ENCODE data around the gene MPST. TPM values are rescaled to one million over a fixed set of nuclear protein-coding genes. Genes with fewer than 3 reads are reported as not detected.
A peak's percentile ranks its signal among the peaks of the same experiment; 100 is the strongest.

MPST gene
- total RNA-seq, result 186 and 219 TPM in 2 replicates

DNA sequence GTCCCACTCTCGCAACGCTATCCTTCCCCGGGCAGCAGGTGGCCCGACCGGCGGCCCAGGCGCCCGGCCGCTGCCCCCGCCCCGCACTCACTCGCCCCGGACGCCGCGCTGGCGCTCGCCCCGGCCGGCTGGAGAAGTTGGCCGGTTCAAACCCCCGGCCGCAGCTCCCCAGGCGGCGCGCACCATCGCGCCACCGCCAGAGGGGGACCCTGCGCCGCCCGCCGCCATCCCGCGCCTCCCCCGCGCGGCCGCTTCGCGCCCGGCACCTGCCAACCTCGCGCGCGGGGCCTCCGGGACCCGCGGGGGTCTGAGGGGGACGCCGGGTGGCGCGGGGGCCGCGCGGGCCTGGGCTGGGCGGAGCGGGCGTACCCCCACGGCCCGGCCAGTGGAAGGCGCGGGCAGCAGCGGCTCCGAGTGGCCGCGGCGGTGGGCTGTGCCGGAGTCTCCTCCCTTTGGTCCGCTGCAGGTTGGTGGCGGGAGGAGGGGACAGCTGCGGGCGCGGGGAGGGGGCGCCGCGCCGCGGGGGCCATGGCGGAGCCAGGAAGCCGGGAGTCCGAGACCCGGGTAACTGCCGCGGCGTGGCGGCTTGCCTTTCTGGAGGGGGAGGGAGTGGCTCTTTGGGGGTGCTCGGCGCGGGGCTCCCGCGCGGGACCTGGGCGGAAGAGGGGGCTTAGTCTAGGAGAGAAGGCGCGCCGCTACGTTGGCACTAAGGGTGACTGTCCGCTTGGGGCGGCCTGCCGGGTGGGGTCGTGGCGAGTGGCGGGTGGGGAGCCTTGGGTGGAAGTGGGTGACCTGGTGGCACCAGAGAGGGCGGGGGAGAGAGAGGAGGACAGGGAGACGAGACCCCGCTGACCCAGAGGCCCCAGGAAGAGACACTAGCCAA, at the start of gene MPST, which contains the start of gene TST:
Gene MPST (plus strand): TSS at position 434 of the 883 bp plus-strand sequence. CDS start 95 bp downstream, at position 529.
Gene TST (minus strand): TSS at position 139 of the 883 bp plus-strand sequence. CDS start 715 bp downstream, outside the sequence.
- DNase-seq (ENCODE audit: low read depth), result no peak
- Histone ChIP-seq H3K27me3 (ENCODE audit: control insufficient read depth, insufficient read depth, low read length) (no peaks in the 10 kb centered on the region), H3K36me3 (ENCODE audit: control insufficient read depth, insufficient read depth, low read length) (peaks cover 3% of the 10 kb centered on the region), H3K4me3 (ENCODE audit: low read depth, low read length) (peak within 1 kb of the TSS; percentile 88)
- TF ChIP-seq, protein P1, sequence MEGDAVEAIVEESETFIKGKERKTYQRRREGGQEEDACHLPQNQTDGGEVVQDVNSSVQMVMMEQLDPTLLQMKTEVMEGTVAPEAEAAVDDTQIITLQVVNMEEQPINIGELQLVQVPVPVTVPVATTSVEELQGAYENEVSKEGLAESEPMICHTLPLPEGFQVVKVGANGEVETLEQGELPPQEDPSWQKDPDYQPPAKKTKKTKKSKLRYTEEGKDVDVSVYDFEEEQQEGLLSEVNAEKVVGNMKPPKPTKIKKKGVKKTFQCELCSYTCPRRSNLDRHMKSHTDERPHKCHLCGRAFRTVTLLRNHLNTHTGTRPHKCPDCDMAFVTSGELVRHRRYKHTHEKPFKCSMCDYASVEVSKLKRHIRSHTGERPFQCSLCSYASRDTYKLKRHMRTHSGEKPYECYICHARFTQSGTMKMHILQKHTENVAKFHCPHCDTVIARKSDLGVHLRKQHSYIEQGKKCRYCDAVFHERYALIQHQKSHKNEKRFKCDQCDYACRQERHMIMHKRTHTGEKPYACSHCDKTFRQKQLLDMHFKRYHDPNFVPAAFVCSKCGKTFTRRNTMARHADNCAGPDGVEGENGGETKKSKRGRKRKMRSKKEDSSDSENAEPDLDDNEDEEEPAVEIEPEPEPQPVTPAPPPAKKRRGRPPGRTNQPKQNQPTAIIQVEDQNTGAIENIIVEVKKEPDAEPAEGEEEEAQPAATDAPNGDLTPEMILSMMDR (IDR thresholded peaks at IDR 0.05; ENCODE audit: insufficient read depth, low read length, poor library complexity, severe bottlenecking), result peak; percentile 3

DNA sequence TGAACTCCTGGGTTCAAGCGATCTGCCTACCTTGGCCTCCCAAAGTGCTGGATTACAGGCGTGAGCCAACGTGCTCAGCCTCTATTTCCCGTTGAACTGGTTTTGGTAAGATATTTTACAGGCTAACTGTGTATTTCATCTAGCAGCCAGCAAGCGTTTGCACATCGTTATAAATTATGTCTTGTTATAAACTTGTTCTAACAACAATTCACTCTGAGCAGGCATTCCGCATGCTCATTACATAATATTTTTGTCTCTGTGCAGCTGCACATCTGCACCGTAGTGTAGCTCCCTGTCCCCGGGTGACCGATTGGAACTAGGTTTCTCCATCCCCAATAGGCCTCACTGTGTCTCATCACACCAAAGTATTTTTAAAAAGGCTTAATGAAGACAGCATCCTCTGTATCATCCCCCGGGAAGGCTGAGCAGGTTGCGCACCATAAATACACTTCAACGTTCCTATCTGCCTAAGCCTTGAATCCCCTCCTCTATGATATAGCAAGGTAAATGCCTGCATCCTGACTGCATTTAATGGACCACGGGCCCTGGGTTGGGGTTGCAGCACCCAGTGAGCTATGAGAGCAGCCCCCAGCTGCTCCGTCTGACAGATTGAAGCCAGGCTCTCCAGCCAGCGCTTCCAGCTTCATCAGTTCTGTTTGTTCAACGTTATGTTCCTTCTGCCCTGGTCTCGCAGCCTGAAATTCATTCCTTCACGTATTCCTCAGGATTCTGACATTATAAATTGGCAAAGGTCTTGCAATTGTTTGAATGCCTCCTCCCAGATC, 48.0 kb upstream of the MPST start:
- TF ChIP-seq, protein P1 (IDR thresholded peaks at IDR 0.05; ENCODE audit: insufficient read depth, low read length, poor library complexity, severe bottlenecking), result no peak
- Histone ChIP-seq H3K27me3 (ENCODE audit: control insufficient read depth, insufficient read depth, low read length) (peaks cover 2% of the 10 kb centered on the region), H3K4me3 (ENCODE audit: low read depth, low read length) (no peak overlapping the region), H3K36me3 (ENCODE audit: control insufficient read depth, insufficient read depth, low read length) (no peaks in the 10 kb centered on the region)
- no peak for DNase-seq (ENCODE audit: low read depth)

DNA sequence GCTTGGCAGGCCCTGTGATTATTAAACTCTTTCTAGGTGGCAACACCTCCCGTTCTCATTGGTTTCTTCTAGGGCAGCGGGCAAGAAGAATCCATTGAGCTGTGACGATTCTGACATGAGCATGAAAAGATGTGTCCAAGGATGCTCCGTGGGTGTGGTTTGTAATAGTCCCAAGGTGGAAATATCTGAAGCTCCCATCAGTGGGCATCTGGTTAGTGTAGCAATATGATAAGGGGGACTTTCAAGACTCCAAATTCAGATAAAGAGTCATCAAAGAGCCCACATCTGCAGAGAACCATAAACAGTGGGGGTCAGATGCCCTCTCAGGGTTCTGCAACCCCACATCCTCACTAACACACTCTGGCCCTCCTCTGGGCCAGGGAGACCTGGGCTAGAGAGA, 42.9 kb upstream of the MPST start:
- DNase-seq (ENCODE audit: low read depth), result no peak
- Histone ChIP-seq H3K4me3 (ENCODE audit: low read depth, low read length) (no peak overlapping the region), H3K27me3 (ENCODE audit: control insufficient read depth, insufficient read depth, low read length) (peaks cover 11% of the 10 kb centered on the region), H3K36me3 (ENCODE audit: control insufficient read depth, insufficient read depth, low read length) (no peaks in the 10 kb centered on the region)
- TF ChIP-seq, protein P1 (IDR thresholded peaks at IDR 0.05; ENCODE audit: insufficient read depth, low read length, poor library complexity, severe bottlenecking), result no peak

DNA sequence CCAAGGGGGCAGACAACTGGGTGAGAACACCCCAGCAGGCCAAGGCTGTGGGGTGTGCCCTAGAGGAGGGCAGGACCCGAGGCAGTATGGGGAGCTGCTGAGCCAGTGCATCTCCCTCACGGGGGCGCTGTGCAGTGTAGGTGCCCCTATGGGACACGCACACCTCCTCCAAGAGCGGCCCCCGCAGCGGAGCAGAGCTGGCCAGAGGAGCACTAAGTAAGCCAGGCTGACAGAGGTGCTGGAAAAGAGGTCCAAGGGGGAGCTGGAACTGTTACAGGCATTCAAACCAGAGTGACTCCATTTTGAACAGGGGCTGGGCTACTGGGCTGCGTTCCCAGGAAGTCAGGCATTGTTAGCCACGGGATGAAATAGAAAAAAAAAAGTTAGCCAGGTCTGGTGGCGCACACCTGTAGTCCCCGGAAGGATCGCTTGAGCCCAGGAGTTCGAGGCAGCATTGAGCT, 42.1 kb upstream of the MPST start:
- H3K36me3 ChIP-seq (ENCODE audit: control insufficient read depth, insufficient read depth, low read length), result no peaks in the 10 kb centered on the region
- no peak for DNase-seq (ENCODE audit: low read depth)
- peak overlapping the region; percentile 24 for H3K4me3 ChIP-seq (ENCODE audit: low read depth, low read length)
- TF ChIP-seq, protein P1 (IDR thresholded peaks at IDR 0.05; ENCODE audit: insufficient read depth, low read length, poor library complexity, severe bottlenecking), result peak; percentile 35
- peaks cover 14% of the 10 kb centered on the region for H3K27me3 ChIP-seq (ENCODE audit: control insufficient read depth, insufficient read depth, low read length)

DNA sequence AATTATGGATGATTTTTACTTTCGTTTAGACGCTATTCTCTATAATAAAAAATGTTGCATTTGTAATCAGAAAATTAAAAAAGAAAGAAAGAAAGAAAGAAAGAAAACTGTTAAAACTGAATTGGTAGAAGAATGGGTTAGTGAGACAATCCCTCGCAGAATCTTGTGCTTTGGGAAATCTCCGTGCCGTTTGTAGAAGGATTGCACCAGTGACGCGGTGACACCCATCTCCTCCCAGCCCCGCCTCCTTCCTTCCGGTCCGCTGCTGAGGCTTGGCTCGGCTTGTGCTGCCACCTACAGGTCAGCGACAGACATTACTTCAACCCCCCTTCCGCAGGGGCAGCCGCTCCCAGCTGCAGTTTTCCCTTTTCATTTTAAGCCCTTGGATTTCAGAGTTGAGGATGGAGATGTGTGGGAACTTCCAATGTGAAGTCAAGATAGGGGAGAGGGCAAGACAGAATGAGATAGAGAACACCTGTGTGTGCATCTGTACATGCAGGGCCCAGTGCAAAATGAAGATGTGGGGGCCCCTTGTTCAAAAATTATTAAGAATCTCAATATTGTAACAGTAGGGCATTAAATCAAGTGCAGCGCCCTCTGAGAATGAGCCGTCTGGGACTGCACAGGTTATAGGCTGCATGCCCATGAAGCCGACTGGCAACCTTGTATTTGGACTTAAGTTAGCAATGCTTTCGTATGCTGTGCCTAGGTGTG, 41.4 kb upstream of the MPST start:
- H3K36me3 ChIP-seq (ENCODE audit: control insufficient read depth, insufficient read depth, low read length), result no peaks in the 10 kb centered on the region
- H3K27me3 ChIP-seq (ENCODE audit: control insufficient read depth, insufficient read depth, low read length), result peaks cover 15% of the 10 kb centered on the region
- H3K4me3 ChIP-seq (ENCODE audit: low read depth, low read length), result peak overlapping the region; percentile 24
- TF ChIP-seq, protein P1 (IDR thresholded peaks at IDR 0.05; ENCODE audit: insufficient read depth, low read length, poor library complexity, severe bottlenecking), result peak; percentile 91
- peak; percentile 25 for DNase-seq (ENCODE audit: low read depth)
